Breast epithelium (tissue), 3 donors: ENCODE data around the gene RPAIN.

Experiments used
- CTCF ChIP-seq, 3 donors: fragments of 450-650 bp; IDR thresholded peaks; one replicate each; pipeline ENCODE4 v1.5.1; 2016 to 2017; ENCODE audit warnings: antibody characterized with exemption in 3 of 3, mild to moderate bottlenecking in 3 of 3, moderate library complexity in 3 of 3
- POLR2A ChIP-seq: fragments of 450-650 bp; IDR thresholded peaks from one replicate; pipeline ENCODE4 v1.6.1; 2016; ENCODE audit warnings: antibody characterized with exemption, mild to moderate bottlenecking, moderate library complexity
- POLR2AphosphoS5 ChIP-seq, 3 donors: sonication (generic); formaldehyde crosslinking; IDR thresholded peaks; one replicate each; pipeline ENCODE4 v1.6.1; 2017; ENCODE audit warnings: antibody characterized with exemption in 3 of 3

GRCh38 chr17:5446786-5447185, 26.8 kb downstream of the RPAIN start:
- TF ChIP-seq POLR2AphosphoS5 (IDR thresholded peaks at IDR 0.05) (no peak), CTCF (IDR thresholded peaks at IDR 0.05) (no peak), POLR2A (no peak)
